ENCODE data around the gene CEP112.

- TF ChIP-seq GLIS3 (CRISPR knock-in tag; IDR thresholded peaks at IDR 0.05): no peak
- TF ChIP-seq TCF4 (CRISPR knock-in tag; IDR thresholded peaks at IDR 0.05; ENCODE audit: borderline replicate concordance): no peak
- no peak for TF ChIP-seq ZC3H10 (CRISPR knock-in tag; IDR thresholded peaks at IDR 0.05)
- TF ChIP-seq ZFP30 (CRISPR knock-in tag; IDR thresholded peaks at IDR 0.05): no peak
- no peak for TF ChIP-seq ZFP3 (CRISPR knock-in tag; IDR thresholded peaks at IDR 0.05)
- no peak for TF ChIP-seq BACH2 (CRISPR knock-in tag; IDR thresholded peaks at IDR 0.05; ENCODE audit: borderline replicate concordance)
- no peak for TF ChIP-seq RARB (CRISPR knock-in tag; IDR thresholded peaks at IDR 0.05)
- TF ChIP-seq, protein P1, sequence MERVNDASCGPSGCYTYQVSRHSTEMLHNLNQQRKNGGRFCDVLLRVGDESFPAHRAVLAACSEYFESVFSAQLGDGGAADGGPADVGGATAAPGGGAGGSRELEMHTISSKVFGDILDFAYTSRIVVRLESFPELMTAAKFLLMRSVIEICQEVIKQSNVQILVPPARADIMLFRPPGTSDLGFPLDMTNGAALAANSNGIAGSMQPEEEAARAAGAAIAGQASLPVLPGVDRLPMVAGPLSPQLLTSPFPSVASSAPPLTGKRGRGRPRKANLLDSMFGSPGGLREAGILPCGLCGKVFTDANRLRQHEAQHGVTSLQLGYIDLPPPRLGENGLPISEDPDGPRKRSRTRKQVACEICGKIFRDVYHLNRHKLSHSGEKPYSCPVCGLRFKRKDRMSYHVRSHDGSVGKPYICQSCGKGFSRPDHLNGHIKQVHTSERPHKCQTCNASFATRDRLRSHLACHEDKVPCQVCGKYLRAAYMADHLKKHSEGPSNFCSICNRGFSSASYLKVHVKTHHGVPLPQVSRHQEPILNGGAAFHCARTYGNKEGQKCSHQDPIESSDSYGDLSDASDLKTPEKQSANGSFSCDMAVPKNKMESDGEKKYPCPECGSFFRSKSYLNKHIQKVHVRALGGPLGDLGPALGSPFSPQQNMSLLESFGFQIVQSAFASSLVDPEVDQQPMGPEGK (CRISPR knock-in tag; IDR thresholded peaks at IDR 0.05; ENCODE audit: borderline replicate concordance): no peak
- no peak for TF ChIP-seq CSDC2 (CRISPR knock-in tag; IDR thresholded peaks at IDR 0.05)
- TF ChIP-seq ARNTL (CRISPR knock-in tag; IDR thresholded peaks at IDR 0.05; ENCODE audit: borderline replicate concordance, low read depth): no peak
- no peak for TF ChIP-seq TOX (CRISPR knock-in tag; IDR thresholded peaks at IDR 0.05; ENCODE audit: borderline replicate concordance)
- no peak for TF ChIP-seq TSHZ2 (CRISPR knock-in tag; IDR thresholded peaks at IDR 0.05)
- TF ChIP-seq ZNF8 (CRISPR knock-in tag; IDR thresholded peaks at IDR 0.05): no peak
- TF ChIP-seq, protein P2, sequence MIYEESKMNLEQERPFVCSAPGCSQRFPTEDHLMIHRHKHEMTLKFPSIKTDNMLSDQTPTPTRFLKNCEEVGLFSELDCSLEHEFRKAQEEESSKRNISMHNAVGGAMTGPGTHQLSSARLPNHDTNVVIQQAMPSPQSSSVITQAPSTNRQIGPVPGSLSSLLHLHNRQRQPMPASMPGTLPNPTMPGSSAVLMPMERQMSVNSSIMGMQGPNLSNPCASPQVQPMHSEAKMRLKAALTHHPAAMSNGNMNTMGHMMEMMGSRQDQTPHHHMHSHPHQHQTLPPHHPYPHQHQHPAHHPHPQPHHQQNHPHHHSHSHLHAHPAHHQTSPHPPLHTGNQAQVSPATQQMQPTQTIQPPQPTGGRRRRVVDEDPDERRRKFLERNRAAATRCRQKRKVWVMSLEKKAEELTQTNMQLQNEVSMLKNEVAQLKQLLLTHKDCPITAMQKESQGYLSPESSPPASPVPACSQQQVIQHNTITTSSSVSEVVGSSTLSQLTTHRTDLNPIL (CRISPR knock-in tag; IDR thresholded peaks at IDR 0.05; ENCODE audit: low read depth): no peak
Measured at GRCh38 chr17:65867014-65867413, 324.9 kb downstream of the CEP112 start.
